Measurements from ENCODE around the gene TTLL7. TPM values are rescaled to one million over a fixed set of nuclear protein-coding genes. Genes with fewer than 3 reads are reported as not detected.

TTLL7 gene
- total and polyA plus RNA-seq, 2 experiments from 2014 or later: 4.1 to 6.7 TPM

DNA sequence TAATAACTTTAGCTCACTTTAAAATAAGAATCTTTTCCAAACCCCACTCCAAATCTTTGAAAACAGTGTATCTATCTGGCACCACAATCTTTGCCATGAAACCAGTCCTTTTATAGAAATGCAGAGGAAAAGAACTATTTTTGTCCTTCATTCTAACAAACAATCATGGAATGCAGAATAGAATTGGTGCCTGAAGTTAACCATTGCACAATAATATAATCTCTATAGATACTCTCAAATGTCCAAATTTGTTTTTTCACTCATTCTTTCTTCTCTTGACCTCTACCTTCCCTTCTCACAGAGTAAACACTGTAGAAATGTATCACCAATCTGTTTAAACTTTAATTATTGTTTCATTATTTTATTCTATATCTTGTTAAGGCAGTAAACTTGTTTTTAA lies 34.8 kb downstream of the TTLL7 start:
- TF ChIP-seq, protein P1, sequence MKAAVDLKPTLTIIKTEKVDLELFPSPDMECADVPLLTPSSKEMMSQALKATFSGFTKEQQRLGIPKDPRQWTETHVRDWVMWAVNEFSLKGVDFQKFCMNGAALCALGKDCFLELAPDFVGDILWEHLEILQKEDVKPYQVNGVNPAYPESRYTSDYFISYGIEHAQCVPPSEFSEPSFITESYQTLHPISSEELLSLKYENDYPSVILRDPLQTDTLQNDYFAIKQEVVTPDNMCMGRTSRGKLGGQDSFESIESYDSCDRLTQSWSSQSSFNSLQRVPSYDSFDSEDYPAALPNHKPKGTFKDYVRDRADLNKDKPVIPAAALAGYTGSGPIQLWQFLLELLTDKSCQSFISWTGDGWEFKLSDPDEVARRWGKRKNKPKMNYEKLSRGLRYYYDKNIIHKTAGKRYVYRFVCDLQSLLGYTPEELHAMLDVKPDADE (IDR thresholded peaks at IDR 0.05): no peak
- TF ChIP-seq EZH2phosphoT487 (IDR thresholded peaks at IDR 0.05; ENCODE audit: unreplicated experiment): no peak
- TF ChIP-seq NANOG (IDR thresholded peaks at IDR 0.05; ENCODE audit: borderline replicate concordance): no peak
- TF ChIP-seq ZNF114 (CRISPR knock-in tag; IDR thresholded peaks at IDR 0.05): no peak
- no peak for TF ChIP-seq ZNF331 (CRISPR knock-in tag; IDR thresholded peaks at IDR 0.05; ENCODE audit: low read depth)
- no peak for TF ChIP-seq JUNB (IDR thresholded peaks at IDR 0.05; ENCODE audit: unreplicated experiment)
- TF ChIP-seq, protein P2, sequence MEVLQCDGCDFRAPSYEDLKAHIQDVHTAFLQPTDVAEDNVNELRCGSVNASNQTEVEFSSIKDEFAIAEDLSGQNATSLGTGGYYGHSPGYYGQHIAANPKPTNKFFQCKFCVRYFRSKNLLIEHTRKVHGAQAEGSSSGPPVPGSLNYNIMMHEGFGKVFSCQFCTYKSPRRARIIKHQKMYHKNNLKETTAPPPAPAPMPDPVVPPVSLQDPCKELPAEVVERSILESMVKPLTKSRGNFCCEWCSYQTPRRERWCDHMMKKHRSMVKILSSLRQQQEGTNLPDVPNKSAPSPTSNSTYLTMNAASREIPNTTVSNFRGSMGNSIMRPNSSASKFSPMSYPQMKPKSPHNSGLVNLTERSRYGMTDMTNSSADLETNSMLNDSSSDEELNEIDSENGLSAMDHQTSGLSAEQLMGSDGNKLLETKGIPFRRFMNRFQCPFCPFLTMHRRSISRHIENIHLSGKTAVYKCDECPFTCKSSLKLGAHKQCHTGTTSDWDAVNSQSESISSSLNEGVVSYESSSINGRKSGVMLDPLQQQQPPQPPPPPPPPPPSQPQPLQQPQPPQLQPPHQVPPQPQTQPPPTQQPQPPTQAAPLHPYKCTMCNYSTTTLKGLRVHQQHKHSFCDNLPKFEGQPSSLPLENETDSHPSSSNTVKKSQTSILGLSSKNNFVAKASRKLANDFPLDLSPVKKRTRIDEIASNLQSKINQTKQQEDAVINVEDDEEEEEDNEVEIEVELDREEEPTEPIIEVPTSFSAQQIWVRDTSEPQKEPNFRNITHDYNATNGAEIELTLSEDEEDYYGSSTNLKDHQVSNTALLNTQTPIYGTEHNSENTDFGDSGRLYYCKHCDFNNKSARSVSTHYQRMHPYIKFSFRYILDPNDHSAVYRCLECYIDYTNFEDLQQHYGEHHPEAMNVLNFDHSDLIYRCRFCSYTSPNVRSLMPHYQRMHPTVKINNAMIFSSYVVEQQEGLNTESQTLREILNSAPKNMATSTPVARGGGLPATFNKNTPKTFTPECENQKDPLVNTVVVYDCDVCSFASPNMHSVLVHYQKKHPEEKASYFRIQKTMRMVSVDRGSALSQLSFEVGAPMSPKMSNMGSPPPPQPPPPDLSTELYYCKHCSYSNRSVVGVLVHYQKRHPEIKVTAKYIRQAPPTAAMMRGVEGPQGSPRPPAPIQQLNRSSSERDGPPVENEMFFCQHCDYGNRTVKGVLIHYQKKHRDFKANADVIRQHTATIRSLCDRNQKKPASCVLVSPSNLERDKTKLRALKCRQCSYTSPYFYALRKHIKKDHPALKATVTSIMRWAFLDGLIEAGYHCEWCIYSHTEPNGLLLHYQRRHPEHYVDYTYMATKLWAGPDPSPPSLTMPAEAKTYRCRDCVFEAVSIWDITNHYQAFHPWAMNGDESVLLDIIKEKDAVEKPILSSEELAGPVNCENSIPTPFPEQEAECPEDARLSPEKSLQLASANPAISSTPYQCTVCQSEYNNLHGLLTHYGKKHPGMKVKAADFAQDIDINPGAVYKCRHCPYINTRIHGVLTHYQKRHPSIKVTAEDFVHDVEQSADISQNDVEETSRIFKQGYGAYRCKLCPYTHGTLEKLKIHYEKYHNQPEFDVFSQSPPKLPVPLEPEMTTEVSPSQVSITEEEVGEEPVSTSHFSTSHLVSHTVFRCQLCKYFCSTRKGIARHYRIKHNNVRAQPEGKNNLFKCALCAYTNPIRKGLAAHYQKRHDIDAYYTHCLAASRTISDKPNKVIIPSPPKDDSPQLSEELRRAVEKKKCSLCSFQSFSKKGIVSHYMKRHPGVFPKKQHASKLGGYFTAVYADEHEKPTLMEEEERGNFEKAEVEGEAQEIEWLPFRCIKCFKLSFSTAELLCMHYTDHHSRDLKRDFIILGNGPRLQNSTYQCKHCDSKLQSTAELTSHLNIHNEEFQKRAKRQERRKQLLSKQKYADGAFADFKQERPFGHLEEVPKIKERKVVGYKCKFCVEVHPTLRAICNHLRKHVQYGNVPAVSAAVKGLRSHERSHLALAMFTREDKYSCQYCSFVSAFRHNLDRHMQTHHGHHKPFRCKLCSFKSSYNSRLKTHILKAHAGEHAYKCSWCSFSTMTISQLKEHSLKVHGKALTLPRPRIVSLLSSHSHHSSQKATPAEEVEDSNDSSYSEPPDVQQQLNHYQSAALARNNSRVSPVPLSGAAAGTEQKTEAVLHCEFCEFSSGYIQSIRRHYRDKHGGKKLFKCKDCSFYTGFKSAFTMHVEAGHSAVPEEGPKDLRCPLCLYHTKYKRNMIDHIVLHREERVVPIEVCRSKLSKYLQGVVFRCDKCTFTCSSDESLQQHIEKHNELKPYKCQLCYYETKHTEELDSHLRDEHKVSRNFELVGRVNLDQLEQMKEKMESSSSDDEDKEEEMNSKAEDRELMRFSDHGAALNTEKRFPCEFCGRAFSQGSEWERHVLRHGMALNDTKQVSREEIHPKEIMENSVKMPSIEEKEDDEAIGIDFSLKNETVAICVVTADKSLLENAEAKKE (CRISPR knock-in tag; IDR thresholded peaks at IDR 0.05): no peak
- no peak for TF ChIP-seq CREB1 (CRISPR knock-in tag; IDR thresholded peaks at IDR 0.05; ENCODE audit: low read depth)
- no peak for TF ChIP-seq EZH2 (IDR thresholded peaks at IDR 0.05; ENCODE audit: low read depth, unreplicated experiment)
- TF ChIP-seq STAT1 (IDR thresholded peaks at IDR 0.05; ENCODE audit: unreplicated experiment): no peak
- no peak overlapping the region for H3K27ac ChIP-seq (ENCODE audit: low read depth)

More for the DNA sequence above, 34.8 kb downstream of the TTLL7 start:
- H3K79me2 ChIP-seq (replicated peaks; ENCODE audit: insufficient read depth): no peaks in the 10 kb centered on the region
- Mint-ChIP-seq H3K27ac (no peak overlapping the region), H3K36me3 (ENCODE audit: low read depth) (no peaks in the 10 kb centered on the region), H3K4me3 (no peak overlapping the region), H3K27me3 (ENCODE audit: insufficient read depth, low read depth, poor library complexity) (no peaks in the 10 kb centered on the region), H3K9me3 (no peaks in the 10 kb centered on the region), H3K4me1 (peaks cover 5% of the 10 kb centered on the region)
- no peak overlapping the region for H3K4me2 ChIP-seq
- no peak overlapping the region for H3K4me3 ChIP-seq
- DNase-seq (ENCODE audit: low spot score) (no peak), ATAC-seq (no peak)
- no peaks in the 10 kb centered on the region for H3K36me3 ChIP-seq (ENCODE audit: insufficient read depth)
- no peaks in the 10 kb centered on the region for H3K9me2 ChIP-seq (ENCODE audit: insufficient read depth)
- H3K4me1 ChIP-seq (ENCODE audit: insufficient read depth): no peaks in the 10 kb centered on the region
- no peaks in the 10 kb centered on the region for H3K27me3 ChIP-seq (ENCODE audit: insufficient read depth)
- H3F3A ChIP-seq (replicated peaks; ENCODE audit: low read depth): no peaks in the 10 kb centered on the region
- H4K20me1 ChIP-seq (replicated peaks; ENCODE audit: insufficient read depth): no peaks in the 10 kb centered on the region
- no peak overlapping the region for H2AFZ ChIP-seq

All from GM23338 (cell line).